NCI-H460 (cell line): ENCODE measurements around the gene ARFRP1. TPM values are rescaled to one million over a fixed set of nuclear protein-coding genes. Genes with fewer than 3 reads are reported as not detected.

Experiments
- DNase-seq: peaks from one replicate; pipeline ENCODE4 v3.0.0-alpha.2; 2016; ENCODE audit warnings: low read depth; ENCODE audit errors: extremely low read depth
- total RNA-seq: library from RNA; depleted of rRNA; stranded (reverse); fragments of >200 nt; shearing (Covaris generic); gene quantifications from 2 replicates; pipeline ENCODE4 v1.2.3, GENCODE V29; 2014

The ARFRP1 gene
- total RNA-seq, 1 experiment from 2014 or later: 12.1 TPM

DNA sequence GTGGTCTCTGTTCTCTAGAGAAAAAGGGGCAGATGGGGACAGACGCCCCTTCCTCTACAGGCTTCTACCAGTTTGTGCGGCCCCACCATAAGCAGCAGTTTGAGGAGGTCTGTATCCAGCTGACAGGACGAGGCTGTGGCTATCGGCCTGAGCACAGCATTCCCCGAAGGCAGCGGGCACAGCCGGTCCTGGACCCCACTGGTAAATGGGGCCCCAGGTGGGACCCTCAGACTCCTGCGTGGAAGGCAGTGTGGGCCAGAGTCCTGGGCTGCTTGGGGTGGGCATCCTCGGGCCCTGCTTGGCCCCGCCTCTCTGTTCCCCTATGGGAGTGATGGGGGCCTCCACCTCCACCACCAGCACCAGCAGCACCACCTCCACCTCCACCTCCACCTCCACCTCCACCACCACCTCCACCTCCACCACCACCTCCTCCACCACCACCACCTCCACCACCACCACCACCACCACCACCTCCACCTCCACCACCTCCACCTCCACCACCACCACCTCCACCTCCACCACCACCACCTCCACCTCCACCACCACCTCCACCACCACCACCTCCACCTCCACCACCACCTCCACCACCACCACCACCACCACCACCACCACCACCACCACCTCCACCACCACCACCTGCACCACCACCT is 14.6 kb downstream of the ARFRP1 start:
- no peak for DNase-seq

DNA sequence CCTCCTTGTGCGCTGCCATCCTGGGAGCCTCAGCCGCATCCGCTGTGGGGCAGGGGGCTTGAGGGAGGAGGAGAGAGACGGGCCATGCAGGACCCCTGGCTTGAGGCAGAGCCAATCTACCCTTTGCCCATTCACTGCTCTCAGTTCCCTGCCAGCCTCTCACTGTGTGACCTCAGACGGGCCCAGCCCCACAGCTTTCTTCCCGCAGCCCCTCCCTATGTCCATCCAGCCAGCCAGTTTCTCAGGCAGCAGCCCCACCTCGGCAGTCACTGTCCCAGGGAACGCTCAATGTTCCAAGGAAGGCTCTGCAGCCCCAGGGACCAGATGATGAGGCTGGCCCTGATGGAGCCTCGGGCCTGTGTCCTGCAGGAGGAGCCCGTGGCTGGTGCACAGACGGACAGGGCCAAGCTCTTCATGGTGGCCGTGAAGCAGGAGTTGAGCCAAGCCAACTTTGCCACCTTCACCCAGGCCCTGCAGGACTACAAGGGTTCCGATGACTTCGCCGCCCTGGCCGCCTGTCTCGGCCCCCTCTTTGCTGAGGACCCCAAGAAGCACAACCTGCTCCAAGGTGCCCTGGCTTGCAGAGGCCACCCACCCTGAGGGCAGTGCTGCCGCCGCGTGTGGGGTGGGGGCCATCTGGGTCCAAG is 15.2 kb downstream of the ARFRP1 start:
- DNase-seq: peak; percentile 41

DNA sequence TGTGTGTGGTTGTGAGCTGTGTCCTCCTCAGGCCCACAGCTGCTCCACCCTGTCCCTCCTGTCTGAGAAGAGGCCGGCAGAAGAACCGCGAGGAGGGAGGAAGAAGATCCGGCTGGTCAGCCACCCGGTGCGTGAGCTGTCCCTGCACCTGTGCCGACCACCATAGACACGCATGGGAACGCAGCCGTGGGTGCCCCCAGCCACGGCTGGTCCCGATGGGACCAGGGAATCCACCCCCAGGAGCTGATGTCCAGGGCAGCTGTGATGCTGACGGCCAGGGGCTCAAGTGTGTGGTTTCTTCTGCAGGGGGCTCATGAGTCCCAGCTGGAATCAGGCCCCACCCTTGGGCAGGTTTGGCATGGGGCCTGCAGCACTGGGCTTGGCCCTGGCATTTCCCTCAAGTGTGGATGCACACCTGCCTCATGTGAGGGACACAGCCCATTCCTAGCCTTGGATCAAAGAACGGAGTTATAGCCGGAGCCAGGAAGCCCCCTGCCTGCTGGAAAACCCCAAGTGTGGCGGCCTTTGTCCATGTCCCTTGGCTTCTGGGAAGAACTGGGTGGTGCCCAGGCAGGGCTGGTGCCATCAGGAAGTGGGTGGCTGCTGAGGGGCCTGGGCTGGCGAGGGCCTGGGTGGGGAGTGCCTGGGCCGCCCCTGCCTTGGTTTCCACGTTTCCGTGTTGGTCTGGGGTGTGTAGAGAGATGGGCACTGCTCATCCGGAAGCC is 15.9 kb downstream of the ARFRP1 start:
- DNase-seq: no peak

DNA sequence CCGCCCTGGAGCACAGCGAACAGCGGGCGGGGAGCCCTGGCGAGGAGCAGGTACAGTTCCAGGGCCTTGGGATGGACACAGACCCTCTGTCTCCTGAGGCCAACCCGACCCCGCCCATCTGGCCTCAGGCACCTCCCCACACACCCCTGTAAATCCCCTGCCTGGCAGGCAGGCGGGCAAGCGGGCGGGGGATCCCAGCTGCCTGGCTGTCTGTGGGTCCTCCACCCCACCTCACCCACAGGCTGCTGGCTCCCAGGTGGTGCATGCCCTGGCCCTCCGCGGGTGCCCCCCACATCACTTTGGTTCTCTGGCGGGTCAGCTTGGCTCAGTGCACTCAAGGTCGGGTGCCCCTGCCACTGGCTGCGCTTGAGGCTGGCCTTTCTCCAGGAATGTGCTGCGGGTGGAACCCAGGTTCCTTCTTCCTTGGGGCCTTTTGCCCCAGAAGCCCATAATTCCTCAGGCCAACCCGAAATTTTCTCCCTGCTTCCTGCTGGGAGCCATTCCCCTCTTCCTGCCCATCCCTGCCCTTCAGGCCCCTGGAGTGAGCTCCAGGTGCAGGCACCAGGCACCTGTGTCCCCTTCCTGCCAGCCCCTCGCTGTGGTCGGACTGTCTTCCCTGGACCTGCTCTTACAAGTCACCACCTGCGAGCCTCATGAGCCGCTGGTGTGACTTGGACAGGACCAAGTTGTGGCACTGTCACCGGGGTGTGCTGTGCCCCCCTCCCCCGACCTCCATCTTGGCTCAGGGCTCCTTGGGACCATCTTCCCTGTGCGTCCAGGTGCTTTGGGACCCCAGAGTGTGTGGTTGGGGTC is 16.7 kb downstream of the ARFRP1 start:
- DNase-seq: no peak

DNA sequence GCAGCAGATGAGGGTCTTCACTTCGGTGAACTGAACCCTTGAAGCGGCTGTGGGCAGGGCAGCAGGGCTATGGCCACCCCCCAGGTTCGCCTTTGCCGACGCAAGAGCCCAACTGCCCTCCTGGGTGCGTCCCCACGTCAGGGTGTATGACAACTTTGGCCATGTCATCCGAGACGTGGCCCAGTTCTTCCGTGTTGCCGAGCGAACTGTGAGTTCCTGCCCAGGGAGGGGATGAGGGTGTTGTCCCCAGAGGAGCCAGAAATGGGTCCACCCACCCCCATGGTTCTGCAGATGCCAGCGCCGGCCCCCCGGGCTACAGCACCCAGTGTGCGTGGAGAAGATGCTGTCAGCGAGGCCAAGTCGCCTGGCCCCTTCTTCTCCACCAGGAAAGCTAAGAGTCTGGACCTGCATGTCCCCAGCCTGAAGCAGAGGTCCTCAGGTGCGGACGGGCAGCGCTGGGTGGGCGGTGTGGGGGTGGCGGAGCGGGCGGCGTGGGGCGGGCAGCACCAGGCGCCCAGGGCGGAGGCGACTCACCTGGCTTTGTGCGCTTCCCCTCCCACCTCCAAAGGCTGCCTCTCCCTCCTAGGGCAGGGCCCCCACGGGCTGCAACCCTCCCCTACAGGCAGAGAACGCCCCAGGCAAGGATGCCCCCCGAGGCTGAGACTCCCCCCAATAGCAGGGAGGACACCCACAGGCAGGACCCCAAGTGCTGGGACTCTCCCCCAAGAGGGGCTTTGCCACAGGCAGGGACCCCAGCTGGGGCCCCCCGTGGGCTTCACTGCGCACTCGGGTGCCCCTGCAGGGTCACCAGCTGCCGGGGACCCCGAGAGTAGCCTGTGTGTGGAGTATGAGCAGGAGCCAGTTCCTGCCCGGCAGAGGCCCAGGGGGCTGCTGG is 17.5 kb downstream of the ARFRP1 start:
- DNase-seq: no peak

DNA sequence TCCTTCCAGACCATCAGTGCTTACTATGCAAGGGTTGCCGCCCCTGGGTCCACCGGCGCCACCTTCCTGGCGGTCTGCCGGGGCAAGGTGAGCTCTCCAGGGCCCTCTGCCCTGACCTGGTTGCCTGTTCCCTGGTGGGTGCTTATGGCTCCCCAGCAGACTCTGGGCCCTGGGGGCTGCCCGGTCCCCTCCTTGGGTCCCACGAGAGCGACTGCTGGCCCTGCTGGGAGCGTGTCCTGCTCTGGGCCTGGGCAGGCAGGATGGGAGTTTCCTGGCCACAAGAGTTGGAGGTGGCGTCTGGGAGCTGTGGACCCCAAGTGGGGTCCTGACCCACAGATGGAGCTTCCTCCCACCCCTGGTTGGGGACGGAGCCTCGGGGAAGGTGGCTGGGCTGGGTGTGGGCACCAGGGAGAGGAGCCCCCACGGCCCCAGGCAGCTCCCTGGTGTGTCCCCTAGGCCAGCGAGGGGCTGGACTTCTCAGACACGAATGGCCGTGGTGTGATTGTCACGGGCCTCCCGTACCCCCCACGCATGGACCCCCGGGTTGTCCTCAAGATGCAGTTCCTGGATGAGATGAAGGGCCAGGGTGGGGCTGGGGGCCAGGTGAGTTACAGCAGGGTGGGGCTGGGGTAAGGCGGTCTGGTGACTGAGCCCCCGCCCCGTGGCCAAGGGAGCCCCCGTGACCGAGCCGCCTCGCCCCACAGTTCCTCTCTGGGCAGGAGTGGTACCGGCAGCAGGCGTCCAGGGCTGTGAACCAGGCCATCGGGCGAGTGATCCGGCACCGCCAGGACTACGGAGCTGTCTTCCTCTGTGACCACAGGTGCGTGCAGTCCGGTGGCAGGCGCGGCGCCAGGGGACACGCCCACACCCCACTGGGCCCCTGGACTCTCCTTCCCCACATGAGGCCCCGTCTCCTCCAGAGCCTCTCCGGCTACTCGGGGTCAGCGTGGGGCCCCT is 18.5 kb downstream of the ARFRP1 start:
- no peak for DNase-seq

DNA sequence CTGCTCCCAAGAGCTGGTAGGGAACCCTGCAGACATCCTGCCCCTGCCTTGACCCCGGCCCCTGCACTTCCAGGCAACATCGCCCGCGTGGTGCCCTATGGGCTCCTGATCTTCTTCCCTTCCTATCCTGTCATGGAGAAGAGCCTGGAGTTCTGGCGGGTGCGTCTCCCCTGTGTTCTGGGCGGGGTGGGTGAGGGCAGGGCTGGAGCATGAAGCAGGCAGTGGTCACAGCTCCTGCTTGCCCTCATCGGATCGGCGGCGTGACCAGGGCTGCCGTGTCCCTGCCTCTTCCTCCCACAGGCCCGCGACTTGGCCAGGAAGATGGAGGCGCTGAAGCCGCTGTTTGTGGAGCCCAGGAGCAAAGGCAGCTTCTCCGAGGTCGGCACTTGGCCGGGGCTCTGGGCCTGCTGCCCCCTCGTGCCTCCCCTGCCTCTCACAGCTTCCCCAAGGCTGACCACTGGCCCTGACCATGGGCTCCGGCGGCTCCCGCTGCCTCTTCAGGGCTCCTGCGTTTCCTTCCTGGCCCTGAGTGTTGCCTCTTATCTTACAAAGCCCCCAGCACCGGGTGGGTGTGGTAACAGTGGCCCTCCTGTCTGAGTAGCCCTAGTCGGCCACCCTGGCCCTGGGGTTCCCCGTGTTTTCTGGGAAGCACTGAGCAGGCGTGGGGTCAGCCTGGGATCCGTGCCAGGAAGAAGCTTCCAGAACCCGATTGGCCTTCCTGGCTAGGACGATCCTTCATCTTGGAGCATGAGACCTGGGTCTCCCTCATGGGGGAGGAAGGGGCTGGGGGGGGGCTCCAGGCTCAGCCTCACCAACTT is 19.3 kb downstream of the ARFRP1 start:
- no peak for DNase-seq

DNA sequence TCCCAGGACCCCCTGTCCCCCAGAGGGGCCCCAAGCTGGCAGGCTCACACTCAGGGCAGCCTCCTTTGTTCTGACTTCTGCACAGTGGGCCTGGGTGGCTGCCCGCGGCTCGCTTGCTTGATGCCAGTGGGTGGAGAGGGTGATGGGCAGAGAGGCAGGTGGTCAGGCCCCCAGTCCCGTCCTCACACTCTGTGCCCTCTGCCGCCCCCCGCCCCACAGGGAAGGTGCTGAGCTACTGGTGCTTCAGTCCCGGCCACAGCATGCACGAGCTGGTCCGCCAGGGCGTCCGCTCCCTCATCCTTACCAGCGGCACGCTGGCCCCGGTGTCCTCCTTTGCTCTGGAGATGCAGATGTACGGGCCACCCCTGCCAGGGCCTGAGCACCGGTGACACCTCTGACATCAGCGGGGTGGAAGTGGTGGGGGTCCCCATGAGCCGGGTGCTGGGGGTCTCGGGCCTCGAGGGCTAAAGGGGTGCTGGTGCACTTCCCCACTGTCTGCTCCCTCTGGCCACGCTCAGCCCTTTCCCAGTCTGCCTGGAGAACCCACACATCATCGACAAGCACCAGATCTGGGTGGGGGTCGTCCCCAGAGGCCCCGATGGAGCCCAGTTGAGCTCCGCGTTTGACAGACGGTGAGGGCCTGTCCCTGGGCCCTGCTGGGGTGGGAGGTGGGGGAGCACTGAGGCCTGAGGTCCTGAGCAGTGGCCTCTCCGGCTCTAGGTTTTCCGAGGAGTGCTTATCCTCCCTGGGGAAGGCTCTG is 20.2 kb downstream of the ARFRP1 start:
- DNase-seq: no peak

DNA sequence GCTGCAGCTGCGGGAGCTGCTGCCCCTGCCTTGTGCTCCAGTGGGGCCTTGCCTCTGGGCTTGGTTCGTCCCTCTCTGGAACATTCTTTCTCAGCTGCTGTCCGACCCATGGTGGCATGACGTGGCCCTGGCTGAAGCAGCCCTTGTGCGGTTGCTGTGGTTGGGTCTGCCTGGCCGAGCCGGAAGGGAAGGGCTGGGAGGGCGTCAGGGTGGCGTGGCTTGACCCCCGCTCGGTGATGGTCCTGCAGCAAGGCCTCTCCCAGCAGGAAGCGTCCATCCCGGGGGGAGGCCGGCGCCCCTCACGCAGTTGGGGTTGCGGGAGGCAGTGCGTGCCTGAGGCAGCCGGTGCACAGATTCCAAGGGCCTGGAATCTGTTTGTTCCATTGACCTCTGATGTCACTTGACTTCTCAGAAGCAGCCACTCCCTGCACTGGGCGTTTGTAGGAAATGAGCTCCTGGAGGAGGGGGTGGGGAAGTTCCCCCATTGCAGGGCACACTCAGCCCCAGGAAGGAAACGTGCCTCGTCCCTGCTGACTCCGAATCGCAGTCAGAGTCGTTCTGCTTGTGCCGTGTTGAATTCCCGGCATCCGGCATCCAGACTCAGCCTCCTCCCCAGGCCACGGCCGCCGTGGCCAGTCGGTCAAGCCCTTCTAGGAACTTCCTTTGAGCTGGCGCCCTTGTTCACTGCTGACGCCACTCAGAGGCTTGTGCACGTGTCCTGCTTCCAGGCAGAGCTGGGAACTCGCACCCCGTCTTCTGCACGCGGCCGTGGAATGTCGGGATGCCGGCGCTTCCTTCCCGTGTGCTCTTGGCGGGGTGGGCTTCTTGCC is 21.1 kb downstream of the ARFRP1 start:
- DNase-seq: peak; percentile 57

DNA sequence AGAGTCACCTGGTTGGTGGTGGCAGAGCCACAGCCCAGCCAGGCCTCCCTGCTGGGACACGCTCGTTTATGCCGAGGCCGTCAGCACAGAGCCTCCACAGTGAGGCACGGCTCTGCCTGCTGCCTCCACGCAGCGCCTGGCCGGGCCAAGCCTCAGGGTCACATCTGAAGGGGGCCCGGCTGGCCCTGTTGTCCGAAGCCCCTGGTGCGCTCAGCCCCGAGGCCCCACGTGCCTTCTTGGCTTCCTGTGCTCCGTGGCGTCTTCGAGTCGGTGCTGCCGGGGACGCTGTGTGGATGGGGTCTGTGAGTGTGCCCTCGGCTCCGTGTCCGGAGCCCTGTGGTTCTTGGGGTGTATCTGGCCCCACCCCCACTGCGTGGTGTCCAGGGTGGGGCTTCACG is 21.7 kb downstream of the ARFRP1 start:
- no peak for DNase-seq

DNA sequence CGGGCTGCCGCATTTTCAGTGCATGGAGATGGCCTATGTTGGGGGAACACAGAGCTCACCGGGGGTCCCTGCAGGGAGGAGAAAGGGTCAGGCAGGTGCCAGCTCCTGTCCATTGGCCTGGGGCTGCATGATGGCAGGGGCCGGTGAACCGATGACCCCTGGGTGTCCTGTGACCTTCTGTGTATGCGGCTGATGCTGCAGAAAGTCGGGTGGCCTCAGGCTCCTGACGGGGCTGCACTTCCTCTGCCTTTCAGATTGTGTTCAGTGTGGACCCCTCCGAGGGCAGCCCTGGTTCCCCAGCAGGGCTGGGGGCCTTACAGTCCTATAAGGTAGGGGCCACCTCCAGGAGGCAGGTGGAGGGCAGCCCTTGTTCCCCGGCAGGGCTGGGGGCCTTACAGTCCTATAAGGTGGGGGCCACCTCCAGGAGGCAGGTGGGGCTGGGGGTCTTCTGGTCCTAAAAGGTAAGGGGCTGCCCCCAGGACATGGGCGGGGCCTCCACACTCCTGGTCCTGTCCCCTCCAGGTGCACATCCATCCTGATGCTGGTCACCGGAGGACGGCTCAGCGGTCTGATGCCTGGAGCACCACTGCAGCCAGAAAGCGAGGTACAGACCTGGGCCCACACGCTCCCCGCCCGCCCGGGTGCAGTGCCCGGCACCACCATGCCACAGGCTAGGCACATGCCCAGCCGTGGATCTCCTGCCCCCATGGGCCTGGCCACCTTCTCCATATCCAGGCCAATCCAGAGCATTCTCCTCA is 22.3 kb downstream of the ARFRP1 start:
- no peak for DNase-seq

DNA sequence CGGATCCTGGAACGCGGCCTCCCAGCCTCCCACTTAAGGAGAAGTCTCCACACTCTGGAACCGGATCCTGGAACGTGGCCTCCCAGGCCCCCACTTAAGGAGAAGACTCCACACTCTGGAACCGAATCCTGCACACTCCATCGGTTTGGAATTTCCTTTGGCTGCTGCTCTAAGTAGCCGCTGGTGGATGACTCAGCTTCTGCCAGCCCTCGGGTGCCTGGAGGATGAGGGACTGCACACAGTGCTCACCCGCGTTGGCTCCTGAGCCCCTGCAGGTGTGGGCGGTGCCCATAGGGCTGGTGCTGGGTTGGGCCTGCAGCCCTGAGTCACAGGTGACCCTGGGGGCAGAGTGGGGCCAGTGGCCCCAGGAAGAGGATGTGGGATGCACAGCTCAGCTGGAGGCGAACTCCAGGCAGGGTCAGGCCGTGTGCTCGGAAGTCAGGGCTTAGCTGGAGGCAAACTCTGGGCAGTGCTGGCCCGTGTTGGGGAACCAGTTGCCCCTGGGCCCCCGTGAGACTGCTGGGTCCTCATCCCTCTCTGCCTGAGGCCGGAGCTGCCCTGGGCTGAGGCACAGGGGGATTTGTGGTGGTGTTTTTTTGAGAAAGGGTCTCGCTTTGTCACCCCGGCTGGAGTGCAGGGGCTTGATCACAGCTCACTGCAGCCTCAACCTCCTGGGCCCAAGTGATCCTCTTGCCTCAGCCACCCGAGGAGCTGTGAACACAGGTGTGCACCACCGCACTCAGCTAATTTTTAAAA is 25.2 kb downstream of the ARFRP1 start:
- DNase-seq: peak; percentile 81

DNA sequence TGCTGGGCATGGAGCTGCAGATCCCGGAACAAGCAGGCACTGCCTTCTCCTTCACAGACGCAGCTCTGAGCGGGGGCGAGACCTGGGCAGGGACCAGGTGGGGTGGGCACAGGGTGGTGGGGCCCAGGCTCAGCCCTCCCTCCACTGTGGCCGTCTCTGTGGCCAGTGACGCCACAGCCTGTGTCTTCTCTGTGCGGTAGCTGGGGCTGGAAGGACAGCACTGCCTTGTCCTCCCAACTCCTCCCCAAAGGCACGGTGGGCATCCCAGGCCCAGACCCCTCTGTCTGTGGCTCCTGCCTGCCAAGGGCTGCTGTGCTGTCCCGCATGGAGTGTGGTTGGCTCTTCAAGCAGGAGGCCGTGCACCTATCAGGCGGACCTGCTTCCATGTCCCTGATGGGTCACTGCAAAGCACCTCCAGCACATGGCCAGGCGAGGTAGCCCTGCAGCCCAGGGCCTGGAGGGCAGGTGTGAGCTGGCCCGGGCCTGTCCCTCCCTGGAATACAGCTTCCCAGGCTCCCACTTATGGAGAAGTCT is 26.1 kb downstream of the ARFRP1 start:
- DNase-seq: no peak

DNA sequence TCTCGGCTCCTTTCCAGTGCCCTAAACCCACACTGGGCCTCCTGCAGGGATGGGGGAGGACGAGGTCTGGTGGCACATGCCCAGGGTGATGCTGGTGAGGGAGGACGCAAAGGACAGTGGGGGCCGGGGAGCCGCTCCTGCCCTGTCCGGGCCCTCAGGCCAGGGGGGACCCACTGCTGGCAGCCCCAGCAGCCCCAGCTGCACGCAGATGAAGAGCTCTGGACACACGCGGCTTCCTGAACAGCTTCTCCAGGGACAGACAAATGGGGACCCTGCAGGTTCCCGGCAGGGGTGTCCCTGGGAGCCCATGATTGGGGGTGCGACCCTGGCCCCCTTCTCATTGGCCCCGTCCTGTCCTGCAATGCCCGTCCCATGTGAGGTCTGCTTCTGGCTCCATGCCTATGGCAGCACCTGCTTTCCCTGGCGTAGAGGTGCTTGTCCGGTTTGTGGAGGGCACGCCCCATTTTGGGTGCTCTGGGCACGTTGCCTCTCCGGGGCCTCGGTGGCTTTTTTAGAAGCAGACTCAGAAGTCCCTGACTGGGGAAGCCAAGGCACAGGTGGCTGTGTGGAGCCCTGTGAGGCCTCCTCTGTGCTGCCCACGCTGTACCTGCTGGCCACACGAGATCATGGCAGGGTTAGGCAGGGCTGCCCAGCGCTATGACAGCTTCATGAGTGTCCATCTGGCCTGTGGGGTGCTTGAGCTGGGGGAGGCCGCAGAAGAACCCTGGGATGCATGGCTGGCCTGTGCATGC is 26.7 kb downstream of the ARFRP1 start:
- DNase-seq: no peak
